Measurements from ENCODE around the gene GIMAP7.
"Not testable (repeated sequence)": the region's sequence is repeated elsewhere in the genome, so short reads cannot be mapped to it uniquely, and the experiment has no call there.

The GIMAP7 gene

DNA sequence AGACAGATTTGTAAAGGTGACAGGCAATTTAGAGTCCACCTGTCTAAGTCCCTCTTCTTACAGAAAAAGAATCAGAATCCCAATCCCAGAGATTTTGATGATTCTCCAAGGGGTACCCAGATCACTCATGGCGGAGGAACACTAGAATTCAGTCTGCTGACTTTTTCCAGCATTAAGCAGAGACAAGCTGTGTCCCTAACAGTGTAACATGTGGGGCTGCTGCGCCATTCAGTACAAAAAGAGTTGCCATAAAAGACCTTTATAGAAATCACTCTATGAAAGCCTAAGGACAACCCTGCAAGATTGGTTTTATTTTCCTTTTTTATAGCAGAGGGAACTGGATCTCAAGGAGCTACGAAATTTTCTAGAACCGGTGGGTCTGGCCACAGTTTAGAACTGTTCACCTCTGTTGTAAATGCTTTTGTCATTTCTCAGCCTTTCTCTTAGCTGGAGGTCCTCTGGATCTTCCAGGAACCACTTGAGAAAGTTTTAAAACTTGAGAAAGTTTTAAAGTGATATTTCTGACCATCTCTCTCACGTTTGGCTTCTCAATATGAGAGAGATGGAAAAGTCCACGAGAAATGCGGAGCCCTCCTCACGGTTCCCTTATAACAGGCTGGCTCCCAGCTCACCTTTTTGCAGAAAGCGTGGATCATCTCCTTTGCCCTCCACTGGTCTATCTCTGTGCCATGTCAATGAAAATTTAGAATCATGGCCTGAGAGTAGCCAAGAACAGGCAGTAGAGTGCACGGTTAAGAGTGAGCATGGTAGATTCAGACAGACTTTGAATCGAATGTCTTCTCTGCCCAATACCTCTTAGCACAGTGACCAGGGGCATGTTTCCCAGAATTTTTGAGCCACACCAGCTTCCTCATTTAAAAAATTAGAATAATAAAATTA, 826 bp downstream of the GIMAP7 start:
- DNase-seq: no peak

DNA sequence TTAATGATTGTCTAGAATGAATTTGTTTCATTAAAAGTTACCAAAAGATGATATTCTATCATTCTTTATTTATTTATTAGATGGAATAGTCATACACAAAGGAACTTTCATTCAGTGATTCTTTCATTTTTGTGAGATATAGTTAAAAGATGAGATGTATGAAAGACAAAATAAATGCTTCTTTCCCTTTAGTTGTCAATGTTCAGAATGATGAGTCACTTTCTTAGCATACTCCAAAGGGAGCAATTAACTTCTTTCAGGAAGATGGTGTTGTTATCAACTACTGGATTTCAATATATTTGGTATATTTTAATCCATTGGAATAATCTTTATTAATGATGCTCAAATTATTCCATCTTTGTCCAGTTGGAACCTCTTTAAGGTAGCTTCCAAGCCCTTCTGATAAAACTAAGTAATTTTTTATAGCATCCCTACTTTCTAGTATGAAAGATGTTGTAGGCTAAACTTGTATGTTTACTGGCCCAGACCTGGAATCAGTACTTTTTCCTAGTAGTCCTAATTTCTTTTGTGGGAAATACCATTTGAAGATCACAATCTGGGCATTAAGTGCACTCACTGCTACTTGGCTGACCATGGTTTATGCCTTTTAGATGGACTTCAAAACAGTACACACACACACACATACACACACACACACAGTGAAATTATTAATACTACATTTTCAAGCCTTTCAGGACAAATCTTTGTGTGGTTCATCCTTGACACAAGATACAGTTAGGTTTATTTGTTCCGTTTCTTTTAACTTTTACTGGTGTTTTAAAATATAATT, 2.5 kb downstream of the GIMAP7 start:
- no peak for DNase-seq

DNA sequence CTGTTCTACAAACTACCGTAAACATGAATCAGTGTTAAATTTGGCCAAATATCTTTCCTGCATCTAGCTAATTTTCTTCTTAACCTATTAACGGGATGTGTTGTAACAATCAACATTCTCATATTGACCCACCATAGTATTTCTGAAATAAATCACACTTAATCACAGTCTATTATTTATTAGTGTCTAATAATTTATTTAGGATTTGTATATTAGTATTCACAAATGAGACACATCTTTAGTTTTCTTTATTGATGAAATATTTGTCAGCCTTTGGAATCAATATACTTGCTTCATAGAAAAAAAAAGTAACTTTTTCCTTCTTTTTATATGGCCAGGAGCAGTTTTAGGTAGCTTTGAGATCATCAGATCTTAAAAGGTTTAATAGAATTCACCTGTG, 4.6 kb downstream of the GIMAP7 start:
- no peak for DNase-seq

DNA sequence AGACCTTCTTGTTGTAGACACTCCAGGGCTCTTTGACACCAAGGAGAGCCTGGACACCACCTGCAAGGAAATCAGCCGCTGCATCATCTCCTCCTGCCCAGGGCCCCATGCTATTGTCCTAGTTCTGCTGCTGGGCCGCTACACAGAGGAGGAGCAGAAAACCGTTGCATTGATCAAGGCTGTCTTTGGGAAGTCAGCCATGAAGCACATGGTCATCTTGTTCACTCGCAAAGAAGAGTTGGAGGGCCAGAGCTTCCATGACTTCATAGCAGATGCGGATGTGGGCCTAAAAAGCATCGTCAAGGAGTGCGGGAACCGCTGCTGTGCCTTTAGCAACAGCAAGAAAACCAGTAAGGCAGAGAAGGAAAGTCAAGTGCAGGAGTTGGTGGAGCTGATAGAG, 5.5 kb downstream of the GIMAP7 start:
- DNase-seq: no peak

DNA sequence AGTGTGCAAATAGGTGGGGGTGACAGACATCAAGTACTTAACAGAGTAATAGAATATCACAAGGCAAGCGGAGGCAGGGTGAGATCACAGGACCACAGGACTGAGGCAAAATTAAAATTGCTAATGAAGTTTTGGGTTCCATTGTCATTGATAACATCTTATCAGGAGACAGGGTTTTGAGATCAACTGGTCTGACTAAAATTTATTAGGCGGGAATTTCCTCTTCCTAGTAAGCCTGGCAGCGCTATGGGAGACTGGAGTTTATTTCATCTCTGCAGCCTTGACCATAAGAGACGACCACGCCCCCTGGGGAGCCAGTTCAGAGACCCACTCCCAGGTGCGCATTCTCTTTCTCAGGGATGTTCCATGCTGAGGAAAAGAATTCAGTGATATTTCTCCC, 8.3 kb downstream of the GIMAP7 start:
- DNase-seq: not testable (repeated sequence)

DNA sequence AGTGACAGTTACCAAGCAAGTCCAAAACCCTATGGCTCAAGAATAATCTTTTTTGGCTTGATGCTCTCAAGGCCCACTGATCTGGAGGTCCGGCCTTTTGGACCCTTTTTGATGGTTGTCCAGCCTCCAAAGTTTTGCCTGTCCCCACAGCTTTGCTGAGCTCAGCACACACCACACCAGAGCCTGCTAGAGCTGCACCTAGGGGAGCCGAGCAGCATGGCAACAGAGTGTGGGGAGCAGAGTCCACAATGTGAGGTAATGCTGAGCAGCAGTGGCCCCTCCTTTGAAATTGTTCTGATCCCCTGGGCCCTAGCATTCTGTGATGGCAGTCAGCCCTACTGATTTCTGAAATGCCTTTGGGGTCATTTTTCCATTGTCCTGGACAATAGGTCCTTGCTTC, 9.3 kb downstream of the GIMAP7 start:
- DNase-seq: no peak

DNA sequence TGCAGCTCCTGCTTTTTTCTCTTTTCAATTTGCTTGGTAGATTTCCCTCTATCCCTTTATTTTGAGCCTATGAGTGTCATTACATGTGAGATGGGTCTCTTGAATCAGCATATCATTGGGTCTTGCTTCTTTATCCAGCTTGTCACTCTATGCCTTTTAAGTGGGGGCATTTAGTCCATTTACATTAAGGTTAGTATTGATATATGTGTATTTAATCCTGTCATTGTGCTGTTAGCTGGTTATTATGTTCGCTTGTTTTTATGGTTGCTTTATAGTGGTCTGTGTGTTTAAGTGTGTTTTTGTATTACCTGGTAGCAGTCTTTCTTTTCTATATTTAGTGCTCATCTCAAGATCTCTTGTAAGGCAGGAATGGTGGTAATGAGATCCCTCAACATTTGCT, 17.0 kb downstream of the GIMAP7 start:
- no peak for DNase-seq

DNA sequence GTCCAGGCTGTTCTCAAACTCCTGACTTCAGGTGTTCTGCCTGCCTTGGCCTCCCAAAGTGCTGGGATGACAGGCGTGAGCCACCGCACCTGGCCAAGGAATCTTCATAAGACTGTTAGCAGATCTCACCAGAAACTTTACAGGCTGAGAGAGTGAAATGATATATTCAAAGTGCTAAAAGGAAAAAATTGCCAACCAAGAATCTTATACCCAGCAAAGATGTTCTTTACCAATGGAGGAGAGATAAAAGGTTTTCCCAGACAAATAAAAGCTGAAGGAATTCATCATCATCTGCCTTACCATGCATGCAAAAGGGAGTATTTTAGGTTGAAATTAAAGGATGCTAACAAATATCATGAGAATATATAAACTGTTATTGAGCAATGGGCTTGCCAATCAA, 23.6 kb downstream of the GIMAP7 start:
- no peak for DNase-seq

DNA sequence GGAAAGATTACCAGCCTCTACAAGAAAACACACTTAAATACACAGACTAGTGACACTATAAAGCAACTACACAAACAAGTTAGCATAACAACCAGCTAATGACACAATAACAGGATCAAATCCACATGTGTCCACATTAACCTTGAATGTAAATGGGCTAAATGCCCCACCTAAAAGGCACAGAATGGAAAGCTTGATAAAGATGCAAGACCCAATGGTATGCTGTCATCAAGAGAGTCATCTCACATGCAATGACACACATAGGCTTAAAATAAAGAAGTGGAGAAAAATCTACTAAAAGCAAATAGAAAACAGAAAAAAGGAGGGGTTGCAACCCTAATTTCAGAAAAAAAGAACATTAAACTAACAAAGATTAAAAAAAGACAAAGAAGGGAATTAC, 38.5 kb downstream of the GIMAP7 start:
- no peak for DNase-seq

DNA sequence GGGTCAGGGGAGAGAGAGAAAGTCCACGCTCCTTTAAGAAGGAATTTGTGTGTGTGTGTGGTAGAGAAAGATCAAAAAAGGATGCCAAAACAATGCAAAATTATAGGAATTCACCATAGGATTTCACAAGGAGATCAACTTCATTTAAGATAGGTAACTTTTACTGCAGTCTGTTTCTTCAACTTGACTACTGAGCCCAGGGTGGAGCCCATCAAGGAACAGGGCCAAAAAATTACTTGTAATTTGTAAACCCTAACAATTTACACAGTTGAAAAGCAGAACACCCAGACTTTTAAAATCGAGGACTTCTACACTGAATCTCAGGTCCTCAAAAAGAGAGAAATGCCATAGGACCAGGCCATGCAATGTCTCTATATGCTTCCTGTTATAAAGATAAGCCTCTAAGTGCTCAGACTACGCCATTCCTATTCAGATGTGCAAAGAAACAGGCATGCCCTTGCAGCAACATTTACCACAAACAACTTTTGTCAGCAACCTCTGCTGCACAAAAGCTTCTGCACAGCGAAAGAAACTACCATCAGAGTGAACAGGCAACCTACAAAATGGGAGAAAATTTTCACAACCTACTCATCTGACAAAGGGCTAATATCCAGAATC, 42.0 kb downstream of the GIMAP7 start:
- no peak for DNase-seq

DNA sequence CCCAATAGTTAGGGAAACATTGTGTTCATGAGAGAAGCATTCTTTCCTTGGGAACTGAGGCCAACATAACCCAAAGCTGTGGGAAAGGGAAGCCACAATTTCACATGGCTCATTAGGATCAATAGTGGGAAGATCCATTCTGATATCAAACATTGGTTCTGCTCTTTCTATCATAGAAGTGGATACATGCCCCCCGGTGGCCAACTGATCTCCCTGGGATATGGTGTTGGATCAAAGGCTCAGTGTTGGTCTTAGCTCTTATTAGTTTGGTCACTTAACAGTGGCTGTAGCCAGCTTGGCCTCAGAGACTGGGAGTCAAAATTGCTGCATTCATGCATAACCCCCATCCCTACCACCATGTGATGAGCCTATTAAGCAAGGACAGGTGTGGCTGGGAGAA, 45.8 kb downstream of the GIMAP7 start:
- DNase-seq: no peak

DNA sequence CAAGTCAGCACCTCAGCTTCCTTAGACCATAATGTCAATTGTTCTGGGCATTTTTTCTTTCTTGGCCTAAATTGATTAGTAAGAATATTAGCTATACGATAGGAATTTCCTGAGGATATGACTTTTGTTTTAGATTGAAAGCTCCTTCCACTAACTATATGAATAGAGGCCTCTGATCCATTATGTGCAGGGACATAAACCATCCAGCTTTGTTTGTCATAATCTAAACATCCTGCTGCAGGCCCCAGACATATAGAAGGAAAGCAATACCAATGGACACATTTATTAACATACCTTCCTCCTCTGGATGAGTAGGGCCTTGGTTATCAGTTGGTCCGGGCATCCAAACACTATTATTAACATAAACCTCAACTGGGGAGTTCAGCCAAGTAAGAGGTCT, 48.2 kb downstream of the GIMAP7 start:
- no peak for DNase-seq

DNA sequence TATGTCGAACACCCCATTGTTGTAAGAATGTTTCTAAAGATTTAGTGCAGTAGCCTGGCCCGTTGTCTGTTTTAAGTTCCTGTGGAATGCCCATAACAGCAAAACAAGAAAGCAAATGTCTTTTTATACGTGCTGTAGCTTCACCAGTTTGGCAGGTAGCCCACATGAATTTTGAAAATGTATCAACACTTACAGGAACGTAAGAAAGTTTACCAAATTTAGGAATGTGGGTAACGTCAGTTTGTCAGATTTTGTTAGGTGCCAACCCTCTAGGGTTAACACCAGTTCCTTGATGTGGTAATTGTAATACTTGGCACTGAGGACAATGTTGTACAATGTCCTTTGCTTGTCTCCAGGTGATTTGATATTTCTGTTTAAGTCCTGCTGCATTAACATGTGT, 49.3 kb downstream of the GIMAP7 start:
- DNase-seq: no peak

DNA sequence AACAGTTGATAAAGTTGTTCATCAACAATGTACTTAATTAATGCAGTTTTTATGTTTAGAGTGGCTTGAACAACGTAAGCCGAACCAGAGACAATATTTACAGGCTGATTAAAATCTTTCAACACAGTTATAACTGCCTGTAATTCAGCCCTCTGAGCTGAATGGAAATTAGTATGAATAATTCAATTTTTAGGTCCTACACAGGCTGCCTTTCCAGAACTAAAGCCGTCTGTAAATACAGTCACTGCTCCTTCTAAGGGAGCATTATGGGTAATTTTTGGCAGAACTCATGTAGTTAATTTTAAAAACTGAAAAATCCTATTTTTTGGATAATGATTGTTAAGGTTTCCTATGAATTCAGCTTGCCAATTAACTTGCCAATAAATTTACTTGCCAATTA, 49.9 kb downstream of the GIMAP7 start:
- no peak for DNase-seq

DNA sequence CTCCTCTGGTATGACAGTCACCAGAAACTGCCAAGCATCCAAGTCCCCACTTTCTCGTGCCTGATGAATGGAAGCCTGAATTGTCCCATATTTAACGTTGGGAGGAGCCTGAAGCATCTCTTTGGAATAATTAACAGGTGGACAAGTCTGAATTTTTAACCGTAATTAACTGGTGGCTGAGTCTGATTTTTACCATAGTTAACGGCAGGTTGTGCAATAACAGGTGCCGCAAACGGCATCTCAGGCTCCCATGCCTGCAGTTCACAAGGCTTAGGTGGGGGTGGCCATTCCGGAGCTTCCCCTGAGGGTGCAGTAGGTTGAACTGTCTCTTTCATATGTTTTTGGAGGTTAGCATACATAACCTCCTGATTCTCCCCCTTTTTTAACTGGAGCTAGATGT, 50.6 kb downstream of the GIMAP7 start:
- DNase-seq: no peak

DNA sequence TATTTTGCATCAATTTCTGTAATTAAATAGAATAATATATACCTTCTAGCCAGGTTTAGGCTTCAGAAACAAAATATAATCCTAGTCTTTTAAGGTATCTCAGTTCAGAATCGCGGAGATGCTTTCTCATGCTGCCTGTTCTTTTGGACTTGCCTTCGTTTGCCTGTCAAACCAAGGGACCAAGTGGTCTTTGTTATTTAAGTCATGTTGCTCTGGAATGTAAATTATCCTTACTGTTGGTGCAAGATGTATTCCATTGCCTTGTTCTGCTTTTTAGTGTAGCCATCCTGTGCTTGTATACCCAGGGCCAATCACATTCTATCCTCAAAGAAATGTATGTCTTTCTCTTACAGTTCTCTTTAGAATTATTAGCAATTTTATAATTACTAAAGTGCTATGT, 51.5 kb downstream of the GIMAP7 start:
- DNase-seq: no peak

DNA sequence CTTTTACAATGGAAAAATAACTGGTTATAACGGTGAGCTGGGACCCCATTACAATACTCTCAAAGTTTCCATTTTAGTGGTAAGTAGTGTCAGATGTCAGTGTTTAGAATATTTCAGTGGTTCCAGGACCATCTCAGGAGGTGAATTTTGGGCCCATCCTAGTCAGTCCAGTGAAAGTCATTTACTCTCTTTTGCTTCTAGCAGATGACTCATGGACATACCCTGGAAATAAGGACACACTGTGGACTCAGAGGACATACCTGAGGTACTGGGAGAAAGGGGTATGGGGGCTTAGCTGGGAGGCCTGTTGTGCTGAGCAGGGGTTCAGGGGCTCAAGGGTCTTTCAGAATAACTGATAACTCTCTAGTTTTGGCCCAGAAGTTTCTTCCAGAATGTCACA, 51.9 kb downstream of the GIMAP7 start:
- DNase-seq: no peak

DNA sequence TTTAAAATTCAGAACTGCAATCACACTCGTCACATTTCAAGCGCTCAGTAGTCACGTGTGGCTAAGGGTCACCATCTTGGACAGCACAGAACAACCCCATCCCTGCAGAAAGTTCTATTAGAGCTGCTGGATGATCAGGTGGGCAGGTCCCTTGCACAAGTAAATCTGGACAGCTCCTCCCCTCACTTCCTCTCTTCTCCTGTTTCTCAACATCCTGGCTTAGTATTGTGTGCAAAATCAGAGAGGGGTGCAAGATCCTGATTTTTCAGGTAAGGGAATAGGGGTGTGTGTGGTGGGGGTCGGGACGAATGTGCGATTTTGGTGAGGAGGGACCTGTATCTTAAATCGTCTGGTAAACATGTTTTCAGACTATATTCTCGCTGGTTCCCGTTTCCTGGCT, 52.5 kb downstream of the GIMAP7 start, which contains the start of gene GIMAP4:
TSS of gene GIMAP4 (plus strand) at position 222 of the 400 bp plus-strand sequence. CDS start 2,512 bp downstream, outside the sequence.
- DNase-seq: no peak

DNA sequence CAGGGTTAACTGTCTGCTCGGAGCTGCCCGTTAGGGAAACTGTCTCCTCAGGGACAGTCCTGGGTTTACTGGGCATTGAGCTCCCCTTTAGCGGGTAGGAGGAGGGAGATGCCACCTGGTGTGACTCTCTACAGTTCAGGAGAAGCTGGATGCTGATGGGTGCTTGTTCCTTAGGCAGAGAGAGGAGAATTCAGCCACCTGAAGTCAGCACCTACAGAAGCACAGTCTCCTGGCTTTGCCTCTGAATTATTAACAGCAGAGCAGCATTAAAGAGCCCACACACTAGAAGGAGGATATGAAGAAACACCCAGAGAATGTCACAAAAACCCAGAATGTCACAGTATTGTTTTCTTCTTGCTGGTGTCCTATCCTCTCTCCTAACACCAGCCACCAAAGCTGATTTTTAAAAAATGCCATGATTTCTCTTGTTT, 53.2 kb downstream of the GIMAP7 start:
- DNase-seq: no peak

DNA sequence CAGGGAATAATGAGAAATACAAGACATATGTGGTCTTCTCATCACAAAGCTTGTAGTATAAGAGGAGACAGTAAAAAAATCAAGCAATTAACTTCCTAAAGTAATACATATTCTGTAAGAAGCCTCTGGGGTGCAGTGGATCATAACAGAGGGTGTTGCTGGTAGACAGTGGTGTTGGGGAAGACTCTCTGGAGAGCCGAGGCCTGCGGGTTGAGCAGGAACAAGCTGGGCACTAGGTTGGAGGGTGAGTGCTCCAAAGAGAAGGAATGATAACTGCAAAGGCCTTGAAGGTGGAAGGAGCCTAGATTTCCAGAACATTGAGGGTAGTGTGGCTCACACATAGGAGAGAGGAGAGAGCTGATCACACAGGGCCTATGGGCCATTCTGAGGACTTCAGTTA, 54.0 kb downstream of the GIMAP7 start:
- DNase-seq: no peak

DNA sequence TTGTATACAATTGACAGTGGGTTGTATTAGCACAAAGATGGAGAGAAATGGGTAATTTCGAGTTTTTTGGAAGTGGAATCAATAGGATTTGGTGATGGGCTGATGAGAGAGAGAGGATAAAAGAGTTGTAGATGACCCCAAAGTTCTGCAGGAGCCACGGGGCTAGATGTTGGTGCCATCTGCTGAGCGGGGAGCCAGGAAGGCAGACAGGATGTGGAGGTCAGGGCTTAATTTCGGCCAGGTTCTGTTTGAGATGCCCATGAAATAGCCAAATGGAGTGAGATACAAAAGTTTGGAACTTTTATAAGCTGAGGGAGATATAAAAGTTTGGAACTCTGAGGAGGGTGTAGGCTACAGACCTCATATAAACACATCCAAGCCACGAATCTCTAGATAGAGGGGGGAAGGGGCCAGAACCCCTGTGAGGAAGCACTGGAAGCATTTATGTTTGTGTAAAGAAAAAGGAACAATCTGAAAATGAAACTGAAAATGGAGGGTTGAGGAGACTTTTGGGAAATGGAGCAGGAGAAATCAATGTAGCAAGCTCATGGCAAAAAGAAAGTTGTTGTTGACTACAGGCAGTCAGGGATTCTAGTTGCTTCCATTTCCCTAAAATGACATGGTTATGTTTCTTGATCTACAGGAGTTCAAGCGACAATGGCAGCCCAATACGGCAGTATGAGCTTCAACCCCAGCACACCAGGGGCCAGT, 54.7 kb downstream of the GIMAP7 start:
- DNase-seq: no peak

All from HCEC 1CT (cell line).